HEK293T (cell line): ENCODE data around the gene CSNK1E.

Experiments
- ARNT ChIP-seq: fragments of 450-650 bp; IDR thresholded peaks from 2 replicates; pipeline ENCODE4 v1.6.1; 2017; ENCODE audit warnings: mild to moderate bottlenecking
- BHLHE40 ChIP-seq: fragments of 450-650 bp; IDR thresholded peaks from 2 replicates; pipeline ENCODE4 v1.6.1; 2016; ENCODE audit warnings: mild to moderate bottlenecking, moderate library complexity, borderline replicate concordance
- FOXM1 ChIP-seq: fragments of 450-650 bp; IDR thresholded peaks from 2 replicates; pipeline ENCODE4 v1.6.1; 2017; ENCODE audit warnings: mild to moderate bottlenecking, borderline replicate concordance
- PKNOX1 ChIP-seq: fragments of 450-650 bp; IDR thresholded peaks from 2 replicates; pipeline ENCODE4 v1.6.1; 2016
- SP1 ChIP-seq: fragments of 450-650 bp; IDR thresholded peaks from 2 replicates; pipeline ENCODE4 v1.6.1; 2017

- TF ChIP-seq PKNOX1 (no peak), SP1 (no peak), FOXM1 (no peak), BHLHE40 (no peak), ARNT (no peak)
Measured at GRCh38 chr22:38267086-38267485, 50.1 kb downstream of the CSNK1E start.
